Smooth muscle cell (in vitro differentiated cells): ENCODE results near the gene RASSF1. TPM values are rescaled to one million over a fixed set of nuclear protein-coding genes. Genes with fewer than 3 reads are reported as not detected.

Experiments
- DNase-seq: peaks from one replicate; lab custom pipeline; 2025; ENCODE audit not compliant: unreplicated experiment; lab: John Stamatoyannopoulos, UW
- H2AFZ ChIP-seq: fragments of 200-600 bp; sonication (generic); 2 replicates; pipeline ENCODE4 v1.6.0; 2016; ENCODE audit warnings: antibody characterized with exemption, low read depth, mild to moderate bottlenecking
- H3F3A ChIP-seq: fragments of 200-600 bp; sonication (generic); 2 replicates; pipeline ENCODE4 v1.6.0; 2017; ENCODE audit warnings: antibody characterized with exemption, low read depth
- H3K27ac ChIP-seq: fragments of 200-600 bp; sonication (generic); 2 replicates; pipeline ENCODE4 v1.5.1; 2016; ENCODE audit warnings: low read depth, mild to moderate bottlenecking
- H3K27me3 ChIP-seq: fragments of 200-600 bp; sonication (generic); 2 replicates; pipeline ENCODE4 v1.6.1; 2016; ENCODE audit warnings: low read depth, mild to moderate bottlenecking
- H3K36me3 ChIP-seq: fragments of 200-600 bp; sonication (generic); 2 replicates; pipeline ENCODE4 v1.5.1; 2016; ENCODE audit warnings: low read depth
- H3K4me1 ChIP-seq: fragments of 200-600 bp; sonication (generic); 2 replicates; pipeline ENCODE4 v1.5.1; 2016; ENCODE audit warnings: low read depth
- H3K4me2 ChIP-seq: fragments of 200-600 bp; sonication (generic); 2 replicates; pipeline ENCODE4 v1.6.0; 2016; ENCODE audit warnings: mild to moderate bottlenecking
- H3K4me3 ChIP-seq: fragments of 200-600 bp; sonication (generic); 2 replicates; pipeline ENCODE4 v1.5.1; 2016; ENCODE audit warnings: mild to moderate bottlenecking
- H3K79me2 ChIP-seq: fragments of 200-600 bp; sonication (generic); 2 replicates; pipeline ENCODE4 v1.6.0; 2016; ENCODE audit warnings: low read depth, mild to moderate bottlenecking
- H3K9ac ChIP-seq: fragments of 200-600 bp; sonication (generic); 2 replicates; pipeline ENCODE4 v1.6.0; 2016; ENCODE audit warnings: low read depth
- H3K9me3 ChIP-seq: fragments of 200-600 bp; sonication (generic); replicated peaks from 2 replicates; pipeline ENCODE4 v1.5.1; 2016; ENCODE audit warnings: low read depth
- H4K20me1 ChIP-seq: fragments of 200-600 bp; sonication (generic); 2 replicates; pipeline ENCODE4 v1.6.0; 2016; ENCODE audit warnings: low read depth
- WGBS: methylation state at CpG from one replicate; pipeline ENCODE4 v1.1.7; 2016; ENCODE audit warnings: low lambda C conversion rate; 5-methylcytosine and 5-hydroxymethylcytosine counted together
- polyA plus RNA-seq: library from polyadenylated mRNA; unstranded; fragments of >200 nt; fragmentation: Nextera tagmentation; extraction: Ambion mirVana; gene quantifications from 2 replicates; pipeline ENCODE4 v1.2.1, GENCODE V29; 2016
- total RNA-seq: library from RNA; depleted of rRNA; stranded (reverse); fragments of >200 nt; gene quantifications from 2 replicates; pipeline ENCODE4 v1.2.3, GENCODE V29; 2014
- TF ChIP-seq, protein P1 (sequence below): fragments of 200-600 bp; sonication (generic); IDR thresholded peaks from 2 replicates; pipeline ENCODE4 v1.5.1; 2017; ENCODE audit warnings: borderline replicate concordance, mild to moderate bottlenecking, antibody characterized with exemption; ENCODE audit not compliant: insufficient read depth, poor library complexity, severe bottlenecking

RASSF1 gene
- total and polyA plus RNA-seq, 2 experiments from 2014 or later, result 27.6 to 58.5 TPM

DNA sequence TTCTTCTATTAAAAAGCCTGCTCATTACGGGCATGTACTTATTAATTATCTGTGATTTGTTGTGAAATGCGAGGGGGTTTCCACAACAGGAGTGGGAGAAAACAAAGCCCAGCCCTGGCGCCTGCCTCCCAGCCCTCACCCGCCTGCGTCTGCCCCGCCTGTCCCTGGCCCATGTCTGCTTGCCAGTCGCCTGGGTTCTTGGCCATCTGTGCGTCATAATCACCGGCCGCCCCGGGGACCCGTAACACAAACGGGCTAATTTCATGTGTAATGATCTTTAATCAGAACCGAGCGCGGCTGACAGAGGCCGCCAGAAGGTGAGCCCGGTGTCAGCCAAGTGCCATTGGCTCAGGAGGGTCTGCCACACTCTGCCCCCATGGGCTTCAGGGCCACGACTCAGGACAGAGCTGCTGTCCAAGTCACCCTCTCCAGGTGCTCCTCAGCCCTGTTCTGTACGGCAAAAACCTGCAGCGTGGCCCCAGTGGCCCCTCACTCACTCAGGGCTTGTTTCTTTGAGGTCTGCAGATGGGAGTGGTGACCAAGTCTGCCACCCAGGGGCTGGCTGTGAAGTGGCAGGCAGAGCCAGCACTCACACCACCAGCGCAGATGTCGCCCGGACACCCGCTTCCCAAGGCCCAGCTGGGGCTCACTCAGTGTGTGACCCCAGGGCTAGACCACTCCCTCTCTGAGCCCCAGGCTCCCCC lies 47.5 kb upstream of the RASSF1 start:
- WGBS, result 85% methylated on average over 25 of the region's 25 CpGs
- H2AFZ ChIP-seq, result no peak overlapping the region
- no peaks in the 10 kb centered on the region for H3F3A ChIP-seq
- TF ChIP-seq, protein P1, sequence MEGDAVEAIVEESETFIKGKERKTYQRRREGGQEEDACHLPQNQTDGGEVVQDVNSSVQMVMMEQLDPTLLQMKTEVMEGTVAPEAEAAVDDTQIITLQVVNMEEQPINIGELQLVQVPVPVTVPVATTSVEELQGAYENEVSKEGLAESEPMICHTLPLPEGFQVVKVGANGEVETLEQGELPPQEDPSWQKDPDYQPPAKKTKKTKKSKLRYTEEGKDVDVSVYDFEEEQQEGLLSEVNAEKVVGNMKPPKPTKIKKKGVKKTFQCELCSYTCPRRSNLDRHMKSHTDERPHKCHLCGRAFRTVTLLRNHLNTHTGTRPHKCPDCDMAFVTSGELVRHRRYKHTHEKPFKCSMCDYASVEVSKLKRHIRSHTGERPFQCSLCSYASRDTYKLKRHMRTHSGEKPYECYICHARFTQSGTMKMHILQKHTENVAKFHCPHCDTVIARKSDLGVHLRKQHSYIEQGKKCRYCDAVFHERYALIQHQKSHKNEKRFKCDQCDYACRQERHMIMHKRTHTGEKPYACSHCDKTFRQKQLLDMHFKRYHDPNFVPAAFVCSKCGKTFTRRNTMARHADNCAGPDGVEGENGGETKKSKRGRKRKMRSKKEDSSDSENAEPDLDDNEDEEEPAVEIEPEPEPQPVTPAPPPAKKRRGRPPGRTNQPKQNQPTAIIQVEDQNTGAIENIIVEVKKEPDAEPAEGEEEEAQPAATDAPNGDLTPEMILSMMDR, result peak; percentile 18
- no peak overlapping the region for H3K4me2 ChIP-seq
- H3K9me3 ChIP-seq, result no peaks in the 10 kb centered on the region
- DNase-seq, result no peak
- H3K36me3 ChIP-seq, result no peaks in the 10 kb centered on the region
- H3K79me2 ChIP-seq, result no peaks in the 10 kb centered on the region
- H3K4me3 ChIP-seq, result no peak overlapping the region
- H3K27me3 ChIP-seq, result no peaks in the 10 kb centered on the region
- no peaks in the 10 kb centered on the region for H4K20me1 ChIP-seq
- H3K4me1 ChIP-seq, result no peaks in the 10 kb centered on the region
- H3K9ac ChIP-seq, result no peak overlapping the region
- H3K27ac ChIP-seq, result no peak overlapping the region

DNA sequence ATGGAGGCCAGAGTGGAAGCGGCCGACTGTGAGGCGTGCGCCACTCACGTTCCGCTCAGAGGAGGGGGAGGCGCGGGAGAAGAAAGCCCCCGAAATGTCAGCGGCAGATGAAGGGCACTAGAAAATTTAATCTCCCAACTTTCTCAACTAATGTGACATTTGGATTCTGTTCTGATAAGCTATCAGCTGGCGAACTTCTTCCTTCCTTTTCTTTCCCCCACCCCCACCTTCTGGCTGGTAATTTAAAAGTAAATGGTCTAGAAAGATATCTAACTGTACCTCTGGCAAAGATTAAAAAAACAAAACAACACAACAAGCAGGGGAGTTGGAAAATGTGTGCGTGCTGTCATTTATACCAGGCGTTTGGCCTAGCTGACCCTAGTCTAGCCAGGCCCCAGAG lies 45.1 kb upstream of the RASSF1 start:
- H3K36me3 ChIP-seq, result no peaks in the 10 kb centered on the region
- no peak overlapping the region for H3K4me3 ChIP-seq
- no peaks in the 10 kb centered on the region for H3K27me3 ChIP-seq
- no peaks in the 10 kb centered on the region for H3K4me1 ChIP-seq
- H3K27ac ChIP-seq, result no peak overlapping the region
- no peak overlapping the region for H3K4me2 ChIP-seq
- TF ChIP-seq, protein P1, result no peak
- WGBS, result 90% methylated on average over 13 of the region's 13 CpGs
- no peaks in the 10 kb centered on the region for H4K20me1 ChIP-seq
- H3K79me2 ChIP-seq, result no peaks in the 10 kb centered on the region
- no peak overlapping the region for H3K9ac ChIP-seq
- DNase-seq, result no peak
- H2AFZ ChIP-seq, result no peak overlapping the region
- no peaks in the 10 kb centered on the region for H3F3A ChIP-seq
- H3K9me3 ChIP-seq, result no peaks in the 10 kb centered on the region

DNA sequence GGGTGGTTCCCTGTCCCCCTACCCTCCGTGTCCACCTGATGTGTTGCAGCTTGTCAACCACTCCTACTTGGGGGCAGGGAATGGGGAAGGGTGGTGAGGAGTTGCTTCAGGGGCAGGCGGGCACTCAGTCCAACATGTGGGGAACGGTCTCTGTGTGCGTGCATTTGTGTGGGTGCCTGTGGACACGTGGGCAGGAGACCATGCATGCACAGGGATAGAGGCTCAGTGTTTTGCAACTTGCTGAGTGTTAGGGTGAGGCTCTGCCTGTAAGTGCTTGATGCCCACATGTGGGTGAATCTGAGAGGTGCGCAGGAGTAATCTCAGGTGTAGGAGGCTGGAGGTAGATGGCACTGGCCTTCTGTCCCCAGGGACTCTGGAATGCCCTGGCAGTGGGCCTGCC lies 43.1 kb upstream of the RASSF1 start:
- no peaks in the 10 kb centered on the region for H3K4me1 ChIP-seq
- no peaks in the 10 kb centered on the region for H4K20me1 ChIP-seq
- H3K36me3 ChIP-seq, result no peaks in the 10 kb centered on the region
- H3K4me3 ChIP-seq, result no peak overlapping the region
- no peaks in the 10 kb centered on the region for H3K27me3 ChIP-seq
- H3K9me3 ChIP-seq, result no peaks in the 10 kb centered on the region
- H3K4me2 ChIP-seq, result no peak overlapping the region
- no peaks in the 10 kb centered on the region for H3K79me2 ChIP-seq
- no peak overlapping the region for H3K9ac ChIP-seq
- DNase-seq, result no peak
- no peak overlapping the region for H2AFZ ChIP-seq
- WGBS, result 92% methylated on average over 6 of the region's 6 CpGs
- no peak overlapping the region for H3K27ac ChIP-seq
- H3F3A ChIP-seq, result no peaks in the 10 kb centered on the region
- TF ChIP-seq, protein P1, result no peak

DNA sequence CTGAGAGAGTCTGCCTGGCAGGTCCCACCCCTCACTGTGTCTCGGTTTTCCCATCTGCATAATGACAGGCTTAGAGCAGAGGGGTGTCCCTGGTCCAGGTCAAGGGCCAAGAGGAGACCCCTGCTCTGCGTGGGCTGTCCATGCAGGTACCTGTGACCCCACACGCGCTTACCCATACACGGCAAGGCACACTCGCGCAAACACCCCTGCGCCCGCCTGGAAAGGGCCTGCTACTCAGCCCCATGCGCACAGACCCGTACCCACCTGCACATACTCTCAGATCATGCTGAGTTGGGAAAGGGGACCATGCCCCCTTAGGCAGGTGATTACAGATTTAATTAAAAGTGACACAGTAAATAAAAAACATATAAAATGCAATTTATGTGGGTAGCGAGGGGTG lies 42.1 kb upstream of the RASSF1 start:
- Histone ChIP-seq H3K36me3 (no peaks in the 10 kb centered on the region), H3K79me2 (no peaks in the 10 kb centered on the region), H3K27ac (no peak overlapping the region), H4K20me1 (no peaks in the 10 kb centered on the region), H2AFZ (no peak overlapping the region), H3K4me1 (no peaks in the 10 kb centered on the region), H3K9ac (no peak overlapping the region), H3F3A (no peaks in the 10 kb centered on the region), H3K9me3 (no peaks in the 10 kb centered on the region), H3K4me3 (no peak overlapping the region), H3K27me3 (no peaks in the 10 kb centered on the region), H3K4me2 (no peak overlapping the region)
- WGBS, result 93% methylated on average over 12 of the region's 12 CpGs
- DNase-seq, result no peak
- TF ChIP-seq, protein P1, result no peak
